Measurements from ENCODE around the gene ZMYND11.

GRCh38 chr10:86031-86430 is 49.2 kb upstream of the ZMYND11 start:
- TF ChIP-seq POLR2AphosphoS5 (IDR thresholded peaks at IDR 0.05; ENCODE audit: borderline replicate concordance, low read depth, low read length) (no peak), EZH2 (IDR thresholded peaks at IDR 0.05) (no peak), FOXP2 (optimal IDR thresholded peaks at IDR 0.05; ENCODE audit: control extremely low read depth, extremely low read length, insufficient read depth) (no peak)
